MM.1S (cell line): Measurements from ENCODE around the gene DNAJB7.

Experiments
- EZH2phosphoT487 ChIP-seq: fragments of 300-600 bp; sonication (generic); IDR thresholded peaks from 2 replicates; pipeline ENCODE4 v1.6.1; 2018; ENCODE audit warnings: antibody characterized with exemption, low read length
- TF ChIP-seq, protein P1 (sequence below): fragments of 300-600 bp; sonication (generic); IDR thresholded peaks from 2 replicates; pipeline ENCODE4 v1.5.1; 2016; ENCODE audit warnings: antibody characterized with exemption, low read length, mixed read lengths

DNA sequence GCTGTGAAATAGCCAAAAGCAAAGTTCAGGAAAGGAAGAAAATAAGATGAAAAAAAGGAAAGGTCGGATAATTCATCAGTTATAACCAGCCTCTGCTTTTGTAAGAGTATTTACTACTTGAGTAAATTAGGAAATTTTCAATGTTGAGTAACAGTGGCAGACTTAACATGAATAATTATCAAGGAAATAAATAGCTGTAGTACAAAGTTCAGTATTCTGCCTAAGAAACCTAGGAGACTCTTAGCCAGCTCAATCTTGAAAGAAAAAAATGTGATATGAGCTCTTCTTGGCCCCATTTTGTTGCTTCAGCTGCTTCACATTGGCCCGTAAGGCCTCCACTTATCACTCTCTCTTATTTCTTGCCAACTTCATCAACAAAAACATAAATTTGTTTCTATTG, 17.0 kb upstream of the DNAJB7 start:
- TF ChIP-seq, protein P1, sequence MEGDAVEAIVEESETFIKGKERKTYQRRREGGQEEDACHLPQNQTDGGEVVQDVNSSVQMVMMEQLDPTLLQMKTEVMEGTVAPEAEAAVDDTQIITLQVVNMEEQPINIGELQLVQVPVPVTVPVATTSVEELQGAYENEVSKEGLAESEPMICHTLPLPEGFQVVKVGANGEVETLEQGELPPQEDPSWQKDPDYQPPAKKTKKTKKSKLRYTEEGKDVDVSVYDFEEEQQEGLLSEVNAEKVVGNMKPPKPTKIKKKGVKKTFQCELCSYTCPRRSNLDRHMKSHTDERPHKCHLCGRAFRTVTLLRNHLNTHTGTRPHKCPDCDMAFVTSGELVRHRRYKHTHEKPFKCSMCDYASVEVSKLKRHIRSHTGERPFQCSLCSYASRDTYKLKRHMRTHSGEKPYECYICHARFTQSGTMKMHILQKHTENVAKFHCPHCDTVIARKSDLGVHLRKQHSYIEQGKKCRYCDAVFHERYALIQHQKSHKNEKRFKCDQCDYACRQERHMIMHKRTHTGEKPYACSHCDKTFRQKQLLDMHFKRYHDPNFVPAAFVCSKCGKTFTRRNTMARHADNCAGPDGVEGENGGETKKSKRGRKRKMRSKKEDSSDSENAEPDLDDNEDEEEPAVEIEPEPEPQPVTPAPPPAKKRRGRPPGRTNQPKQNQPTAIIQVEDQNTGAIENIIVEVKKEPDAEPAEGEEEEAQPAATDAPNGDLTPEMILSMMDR = no peak
- no peak for TF ChIP-seq EZH2phosphoT487
